Measurements from ENCODE around the gene UGT2A1.
"Not testable (repeated sequence)": the region's sequence is repeated elsewhere in the genome, so short reads cannot be mapped to it uniquely, and the experiment has no call there.

Gene UGT2A1

DNA sequence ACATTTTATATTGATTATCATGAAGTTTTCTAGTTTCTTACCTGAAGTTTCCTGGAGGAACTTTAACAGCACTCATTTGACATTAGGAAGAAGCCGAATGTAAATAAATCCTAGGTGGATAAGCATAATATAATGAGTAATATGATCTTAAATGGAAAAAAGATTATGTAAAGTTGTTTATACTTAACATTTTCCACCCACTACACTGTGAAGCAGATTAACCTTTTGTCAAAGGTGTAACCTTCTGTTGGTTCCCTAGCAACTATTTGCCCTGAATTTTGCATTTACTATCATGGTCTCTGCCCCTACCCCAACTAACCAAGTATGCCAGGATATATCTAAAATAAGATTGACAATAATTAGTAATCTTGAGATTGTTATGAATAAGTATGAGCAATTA, at the start of gene UGT2A1:
Gene UGT2A1, minus strand, starts transcription at position 101 of the 400 bp plus-strand sequence. CDS start 5,603 bp downstream, outside the sequence.
- no peak for DNase-seq

DNA sequence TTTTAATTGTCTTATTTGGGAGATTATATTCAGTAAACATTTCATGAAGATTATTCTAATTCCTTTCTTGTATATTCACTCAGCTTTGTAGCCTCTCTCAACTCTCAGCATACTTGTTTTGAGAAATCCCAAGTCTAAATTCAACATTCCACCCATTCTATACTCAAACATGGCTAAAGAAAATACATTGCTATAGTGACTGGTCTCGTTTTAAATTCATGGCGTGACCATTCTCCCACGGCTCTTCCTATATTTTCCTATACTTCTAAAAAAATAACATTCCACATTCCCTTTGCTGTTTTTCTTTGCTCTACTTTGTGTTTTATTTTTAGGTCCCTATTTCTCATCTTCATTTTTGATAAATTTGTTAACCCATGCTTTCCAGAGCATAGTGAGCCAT, 49.2 kb upstream of the UGT2A1 start:
- DNase-seq: no peak

- DNase-seq: no peak
These were observed 48.6 kb upstream of the UGT2A1 start for GRCh38 chr4:69701696-69702095.

GRCh38 chr4:69697536-69698242, 44.6 kb upstream of the UGT2A1 start:
- no peak for DNase-seq

DNA sequence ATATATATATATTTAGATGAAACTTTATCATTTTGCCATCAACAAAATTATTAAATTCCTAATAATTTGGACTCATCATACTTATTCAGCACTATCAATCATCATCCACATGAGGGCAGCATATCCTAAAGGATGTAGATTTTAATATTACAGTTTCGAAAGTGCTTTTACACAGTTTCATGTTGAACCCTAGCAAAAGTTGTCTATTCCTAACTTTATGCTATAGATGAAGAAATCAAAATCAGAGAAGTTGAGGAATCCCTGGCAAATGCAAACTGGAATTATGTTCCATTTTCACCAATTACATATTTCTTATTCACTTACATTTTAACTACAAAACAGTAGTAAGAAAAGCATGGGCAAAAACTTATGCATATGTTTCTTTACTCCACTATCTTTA, 36.6 kb upstream of the UGT2A1 start:
- no peak for DNase-seq

- no peak for DNase-seq
These were observed 31.8 kb upstream of the UGT2A1 start for GRCh38 chr4:69684804-69685203.

GRCh38 chr4:69668680-69669079, 15.6 kb upstream of the UGT2A1 start:
- DNase-seq: no peak

- not testable (repeated sequence) for DNase-seq
These were observed 11.0 kb upstream of the UGT2A1 start for GRCh38 chr4:69664009-69664408.

DNA sequence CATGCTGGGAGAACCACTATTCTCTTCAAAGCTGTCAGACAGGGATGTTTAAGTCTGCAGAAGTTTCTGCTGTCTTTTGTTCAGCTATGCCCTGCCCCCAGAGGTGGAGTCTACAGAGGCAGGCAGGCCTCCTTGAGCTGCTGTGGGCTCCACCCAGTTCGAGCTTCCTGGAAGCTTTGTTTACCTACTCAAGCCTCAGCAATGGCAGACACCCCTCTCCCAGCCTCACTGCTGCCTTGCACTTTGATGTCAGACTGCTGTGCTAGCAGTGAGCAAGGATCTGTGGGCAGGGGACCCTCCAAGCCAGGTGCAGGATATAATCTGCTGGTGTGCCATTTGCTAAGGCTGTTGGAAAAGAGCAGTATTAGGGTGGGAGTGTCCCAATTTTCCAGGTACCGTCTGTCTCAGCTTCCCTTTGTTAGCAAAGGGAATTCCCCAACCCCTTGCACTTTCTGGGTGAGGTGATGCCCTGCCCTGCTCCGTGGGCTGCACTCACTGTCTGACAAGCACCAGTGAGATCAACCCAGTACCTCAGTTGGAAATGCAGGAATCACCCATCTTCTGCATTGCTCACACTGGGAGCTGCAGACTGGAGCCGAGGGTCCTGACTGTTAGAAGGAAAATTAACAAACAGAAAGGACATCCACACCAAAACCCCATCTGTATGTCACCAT, 8.2 kb upstream of the UGT2A1 start:
- not testable (repeated sequence) for DNase-seq

DNA sequence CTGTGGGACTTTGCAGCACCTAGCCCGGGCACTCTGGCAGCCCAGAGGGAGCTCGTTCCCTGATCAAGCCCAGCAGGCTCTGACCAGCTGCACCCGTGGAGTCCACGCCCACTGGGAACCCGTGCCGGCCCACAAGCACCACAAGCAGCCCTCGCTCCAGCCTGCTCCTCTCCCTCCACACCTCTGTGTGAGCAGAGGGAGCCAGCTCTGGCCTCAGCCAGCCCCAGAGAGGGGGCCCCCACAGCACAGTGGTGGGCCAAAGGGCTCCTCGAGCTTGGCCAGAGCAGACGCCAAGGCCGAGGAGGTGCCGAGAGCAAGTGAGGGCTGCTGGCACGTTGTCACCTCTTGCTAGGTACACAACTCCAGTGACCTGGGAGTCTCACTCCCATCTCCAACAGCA, 5.1 kb upstream of the UGT2A1 start:
- no peak for DNase-seq

- DNase-seq: no peak
These were observed 3.7 kb upstream of the UGT2A1 start for GRCh38 chr4:69656653-69657158.

GRCh38 chr4:69650872-69651271, 2.2 kb downstream of the UGT2A1 start:
- no peak for DNase-seq

GRCh38 chr4:69649629-69650028, 3.4 kb downstream of the UGT2A1 start:
- no peak for DNase-seq

GRCh38 chr4:69649207-69649606, 3.8 kb downstream of the UGT2A1 start:
- DNase-seq: no peak

GRCh38 chr4:69642961-69643360, 10.1 kb downstream of the UGT2A1 start:
- DNase-seq: no peak

DNA sequence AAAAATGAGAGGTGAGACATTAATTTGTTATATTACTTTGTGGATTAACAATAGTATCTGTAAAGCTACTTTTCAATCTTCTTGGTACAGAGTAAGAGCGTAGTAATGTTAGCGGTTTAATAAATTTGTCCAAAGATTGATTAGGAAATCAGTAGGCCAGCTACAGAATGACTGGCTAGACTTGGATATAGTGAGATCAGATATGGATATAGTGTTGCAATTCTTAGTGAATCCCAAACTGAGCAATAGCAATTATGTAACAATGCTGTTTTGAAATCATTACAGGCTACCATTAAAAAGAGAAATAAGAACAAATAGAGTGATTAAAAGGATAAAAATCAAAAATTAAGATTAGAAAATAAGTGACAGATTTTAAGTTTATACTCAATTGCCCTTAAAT, 12.8 kb downstream of the UGT2A1 start:
- DNase-seq: no peak

DNA sequence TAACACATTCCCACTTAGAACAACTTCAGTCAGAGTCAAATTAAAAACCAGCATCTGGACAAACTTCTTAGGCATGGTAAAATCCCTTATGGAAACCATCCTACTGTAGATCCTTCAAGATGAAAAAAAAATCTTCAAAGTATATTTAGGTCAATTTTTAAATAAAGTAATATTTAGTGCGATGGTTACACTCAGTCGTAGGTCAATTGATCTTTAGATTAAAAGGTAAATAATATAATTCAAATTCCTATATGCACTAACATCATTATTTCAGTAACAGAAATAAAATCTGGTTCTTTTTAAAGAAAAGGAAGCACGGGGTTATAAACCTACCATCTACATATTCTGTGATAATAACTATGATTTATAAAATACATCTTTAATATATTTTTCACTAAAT, 13.5 kb downstream of the UGT2A1 start, which contains the start of gene UGT2A2:
Gene UGT2A2, minus strand, starts transcription at position 101 of the 400 bp plus-strand sequence. Its CDS starts 2 bp downstream, at position 99.
- DNase-seq: no peak

GRCh38 chr4:69617083-69617694, 35.9 kb downstream of the UGT2A1 start:
- no peak for DNase-seq

DNA sequence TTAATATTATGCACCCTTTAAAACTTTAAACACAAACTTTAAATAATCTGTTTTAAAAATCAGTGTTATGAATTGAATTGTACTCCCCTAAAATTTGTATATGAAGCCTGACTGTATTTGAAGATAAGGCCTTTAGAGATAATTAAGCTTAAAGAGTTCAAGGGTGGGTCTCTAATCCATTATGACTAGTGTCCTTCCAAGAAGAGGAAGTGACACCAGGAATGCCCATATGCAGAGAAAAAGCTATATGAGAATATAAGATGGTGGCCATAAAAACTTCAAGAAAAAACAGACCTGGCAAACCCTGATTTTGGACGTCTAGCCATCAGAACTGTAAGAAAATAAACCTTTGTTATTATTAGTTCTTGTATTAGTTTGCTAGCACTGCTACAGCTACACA, 42.6 kb downstream of the UGT2A1 start:
- no peak for DNase-seq

DNA sequence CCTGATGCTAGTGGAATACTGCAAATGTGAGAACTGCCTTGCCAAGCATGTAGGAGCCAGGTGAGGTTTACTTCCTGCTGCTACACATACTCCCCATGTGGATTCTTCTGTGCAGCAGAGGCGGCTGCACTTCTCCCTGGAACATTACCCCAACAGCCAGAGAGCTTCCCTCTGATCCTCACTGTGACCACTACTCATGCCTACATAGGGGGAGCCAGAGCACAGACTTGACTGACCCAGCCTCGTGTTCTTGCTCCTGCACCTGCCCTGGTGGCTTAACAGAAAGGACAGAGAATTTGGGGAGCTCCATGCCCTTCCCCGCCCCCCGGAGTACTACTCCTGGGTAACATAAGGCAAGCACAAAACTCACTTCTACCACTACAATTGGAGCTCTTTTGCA, 52.0 kb downstream of the UGT2A1 start:
- no peak for DNase-seq

GRCh38 chr4:69600013-69600412, 53.0 kb downstream of the UGT2A1 start:
- no peak for DNase-seq

DNA sequence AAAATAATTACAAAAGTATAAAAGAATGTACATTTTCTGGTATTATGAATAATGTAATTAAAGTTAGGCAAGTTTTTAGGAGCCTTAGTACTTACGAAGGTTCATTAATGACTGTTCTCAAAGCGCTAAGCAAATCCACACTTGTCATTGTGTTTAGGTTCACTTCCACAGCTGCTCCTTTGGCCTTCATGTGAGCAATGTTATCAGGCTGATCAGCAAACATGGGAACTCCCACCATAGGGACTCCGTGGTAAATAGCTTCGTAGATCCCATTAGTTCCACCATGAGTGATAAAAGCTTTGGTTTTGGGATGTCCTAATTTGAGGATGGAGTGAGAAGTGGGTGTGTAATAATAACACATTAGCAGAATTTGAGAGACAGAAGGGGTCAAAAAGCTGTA, 58.7 kb downstream of the UGT2A1 start:
- DNase-seq: no peak

- no peak for DNase-seq
These were observed 61.7 kb downstream of the UGT2A1 start for GRCh38 chr4:69591364-69591763.

GRCh38 chr4:69589884-69590283, 63.2 kb downstream of the UGT2A1 start:
- DNase-seq: no peak
